ENCODE results near the gene CHRNA10. TPM values are rescaled to one million over a fixed set of nuclear protein-coding genes. Genes with fewer than 3 reads are reported as not detected.

CHRNA10 gene
- 0.48 TPM for total RNA-seq (2013)
- polyA plus RNA-seq: under 1 TPM in 1 of 3 donors, not detected in 2; 0.73 TPM
- polyA minus RNA-seq: 0.28 TPM in 1 of 2 replicates, not detected in the other
- total RNA-seq: 1.9 to 11.4 (median 5.9) reads per million in 11 experiments

- no peak within 1 kb of the TSS for H3K4me2 ChIP-seq (replicated peaks; ENCODE audit: extremely low read depth, low read length, poor library complexity, severe bottlenecking)
- intact Hi-C loops (cut with micrococcal nuclease): no loop called here
- no peaks in the 10 kb centered on the region for H3K9me3 ChIP-seq (replicated peaks in 1 of 2; ENCODE audit: control insufficient read depth in 1 of 2, insufficient read depth in 1 of 2, low read length in 2 of 2)
- H3K36me3 ChIP-seq (replicated peaks in 1 of 2; ENCODE audit: control insufficient read depth in 1 of 2, insufficient read depth in 2 of 2, low read length in 2 of 2): peaks cover 62 to 100% of the 10 kb centered on the region in 2 donors
- H3K9me3 Mint-ChIP-seq: peaks cover 0 to 3% (median 0%) of the 10 kb centered on the region in 7 donors
- H3K27ac Mint-ChIP-seq: peak within 1 kb of the TSS in 5 of 7 donors; percentile 7 to 50 (median 13)
- no peak within 1 kb of the TSS for H3K4me3 ChIP-seq (replicated peaks in 1 of 3; ENCODE audit: low read depth in 2 of 3, low read length in 3 of 3)
- no peaks in the 10 kb centered on the region for H3K27me3 ChIP-seq (ENCODE audit: control insufficient read depth in 2 of 2, insufficient read depth in 2 of 2, low read length in 2 of 2)
- H2AFZ ChIP-seq (ENCODE audit: insufficient read depth, low read depth, low read length, poor library complexity, severe bottlenecking): no peak within 1 kb of the TSS
- DNase-seq: no peak
- peaks cover 0 to 4% (median 0%) of the 10 kb centered on the region in 3 donors for H3K27me3 Mint-ChIP-seq (ENCODE audit: low read depth in 3 of 3)
- no peaks in the 10 kb centered on the region for H4K20me1 ChIP-seq (ENCODE audit: insufficient read depth, low read length)
- no peaks in the 10 kb centered on the region for H3K79me2 ChIP-seq (ENCODE audit: insufficient read depth, low read length)
- H3K4me3 Mint-ChIP-seq: no peak within 1 kb of the TSS
- WGBS (ENCODE audit: insufficient coverage): 92% methylated on average over 5 of the region's 9 CpGs
- TF ChIP-seq CTCF (IDR thresholded peaks at IDR 0.05): no peak
- peaks cover 85 to 89% of the 10 kb centered on the region in 2 donors for H3K36me3 Mint-ChIP-seq
- H3K4me1 Mint-ChIP-seq: no peaks in the 10 kb centered on the region
- no peaks in the 10 kb centered on the region for H3K4me1 ChIP-seq (ENCODE audit: control insufficient read depth in 1 of 2, insufficient read depth in 2 of 2, low read length in 2 of 2)
- H3K27ac ChIP-seq (ENCODE audit: low read depth in 1 of 2, low read length in 2 of 2): peak within 1 kb of the TSS in 1 of 2 donors; percentile 1
- H3K9ac ChIP-seq (ENCODE audit: insufficient read depth, low read length, poor library complexity, severe bottlenecking): no peak within 1 kb of the TSS
Measured at GRCh38 chr11:3671334-3672254, at the start of gene CHRNA10. Gene CHRNA10 (minus strand): TSS chr11:3671384. CDS start chr11:3671312, 72 bp downstream.

GRCh38 chr11:3712274-3712673, 41.1 kb upstream of the CHRNA10 start:
- no peak for DNase-seq
- 90% methylated on average over 2 of the region's 6 CpGs for WGBS (ENCODE audit: insufficient coverage)
- no peak overlapping the region for H3K4me2 ChIP-seq (replicated peaks; ENCODE audit: extremely low read depth, low read length, poor library complexity, severe bottlenecking)
- H3K79me2 ChIP-seq (ENCODE audit: insufficient read depth, low read length): no peaks in the 10 kb centered on the region
- Mint-ChIP-seq H3K27ac (no peak overlapping the region), H3K27me3 (ENCODE audit: low read depth in 3 of 3) (no peaks in the 10 kb centered on the region), H3K9me3 (peaks cover 0 to 1% (median 0%) of the 10 kb centered on the region in 7 donors), H3K4me1 (peaks cover 3% of the 10 kb centered on the region), H3K36me3 (peaks cover 68 to 81% of the 10 kb centered on the region in 2 donors), H3K4me3 (no peak overlapping the region)
- no peaks in the 10 kb centered on the region for H3K4me1 ChIP-seq (ENCODE audit: control insufficient read depth in 1 of 2, insufficient read depth in 2 of 2, low read length in 2 of 2)
- H3K27ac ChIP-seq (ENCODE audit: low read depth in 1 of 2, low read length in 2 of 2): no peak overlapping the region
- no peak overlapping the region for H3K4me3 ChIP-seq (replicated peaks in 1 of 3; ENCODE audit: low read depth in 2 of 3, low read length in 3 of 3)
- no peak overlapping the region for H3K9ac ChIP-seq (ENCODE audit: insufficient read depth, low read length, poor library complexity, severe bottlenecking)
- no peaks in the 10 kb centered on the region for H3K9me3 ChIP-seq (replicated peaks in 1 of 2; ENCODE audit: control insufficient read depth in 1 of 2, insufficient read depth in 1 of 2, low read length in 2 of 2)
- H4K20me1 ChIP-seq (ENCODE audit: insufficient read depth, low read length): peaks cover 22% of the 10 kb centered on the region
- intact Hi-C loops (cut with micrococcal nuclease): no loop called here
- H3K27me3 ChIP-seq (ENCODE audit: control insufficient read depth in 2 of 2, insufficient read depth in 2 of 2, low read length in 2 of 2): no peaks in the 10 kb centered on the region
- TF ChIP-seq CTCF (IDR thresholded peaks at IDR 0.05): no peak
- H2AFZ ChIP-seq (ENCODE audit: insufficient read depth, low read depth, low read length, poor library complexity, severe bottlenecking): no peak overlapping the region
- peaks cover 90 to 95% of the 10 kb centered on the region in 2 donors for H3K36me3 ChIP-seq (replicated peaks in 1 of 2; ENCODE audit: control insufficient read depth in 1 of 2, insufficient read depth in 2 of 2, low read length in 2 of 2)
